GM18519 (cell line): ENCODE data around the gene TMX2.

ENCODE experiments used
- ATAC-seq: cut with Tn5 transposase; IDR thresholded peaks from one replicate; pipeline ENCODE4 v1.9.1; 2021; ENCODE audit warnings: mild to moderate bottlenecking, moderate library complexity; ENCODE audit not compliant: unreplicated experiment, low FRiP score

TMX2 gene

GRCh38 chr11:57763568-57763967, 51.2 kb downstream of the TMX2 start:
- no peak for ATAC-seq

- ATAC-seq = no peak
These were observed 51.6 kb downstream of the TMX2 start for GRCh38 chr11:57764021-57764420.

- no peak for ATAC-seq
These were observed 52.2 kb downstream of the TMX2 start for GRCh38 chr11:57764566-57764965.

- ATAC-seq = no peak
These were observed 52.6 kb downstream of the TMX2 start for GRCh38 chr11:57764972-57765371.

- ATAC-seq = no peak
These were observed 58.4 kb downstream of the TMX2 start for GRCh38 chr11:57770793-57771192.

GRCh38 chr11:57771365-57771764, 59.0 kb downstream of the TMX2 start:
- ATAC-seq = no peak

- no peak for ATAC-seq
These were observed 60.2 kb downstream of the TMX2 start for GRCh38 chr11:57772562-57772961.

- ATAC-seq = no peak
These were observed 60.7 kb downstream of the TMX2 start for GRCh38 chr11:57773026-57773598.

GRCh38 chr11:57775491-57775890, 63.1 kb downstream of the TMX2 start:
- ATAC-seq = no peak

- ATAC-seq = no peak
These were observed 63.7 kb downstream of the TMX2 start for GRCh38 chr11:57776031-57776521.

GRCh38 chr11:57776577-57777210, 64.3 kb downstream of the TMX2 start:
- ATAC-seq = no peak

- ATAC-seq = no peak
These were observed 65.5 kb downstream of the TMX2 start for GRCh38 chr11:57777969-57778317.

- no peak for ATAC-seq
These were observed 66.1 kb downstream of the TMX2 start for GRCh38 chr11:57778318-57779037.

- no peak for ATAC-seq
These were observed 66.9 kb downstream of the TMX2 start for GRCh38 chr11:57779276-57779675.

GRCh38 chr11:57781529-57781943, 69.1 kb downstream of the TMX2 start:
- ATAC-seq = no peak

- peak; percentile 43 for ATAC-seq
These were observed 72.7 kb downstream of the TMX2 start for GRCh38 chr11:57785072-57785471.

- ATAC-seq = no peak
These were observed 74.0 kb downstream of the TMX2 start for GRCh38 chr11:57786436-57786835.

GRCh38 chr11:57787006-57787604, 74.7 kb downstream of the TMX2 start:
- no peak for ATAC-seq

GRCh38 chr11:57787920-57788702, 75.7 kb downstream of the TMX2 start:
- no peak for ATAC-seq

GRCh38 chr11:57788703-57789088, 76.3 kb downstream of the TMX2 start:
- no peak for ATAC-seq
